ENCODE data around the gene ACAT2. TPM values are rescaled to one million over a fixed set of nuclear protein-coding genes. Genes with fewer than 3 reads are reported as not detected.

Gene ACAT2
- total RNA-seq, 1 donor: 115 TPM

GRCh38 chr6:159760602-159761057, 1.2 kb upstream of the ACAT2 start:
- no peak for TF ChIP-seq CTCF (IDR thresholded peaks at IDR 0.05; ENCODE audit: insufficient read depth, low read depth, low read length)
- peak; percentile 63 for DNase-seq (ENCODE audit: low read depth)
- peak overlapping the region; percentile 82 for H3K4me3 ChIP-seq (ENCODE audit: low read depth, low read length)

GRCh38 chr6:159761129-159761872, 544 bp upstream of the ACAT2 start:
- DNase-seq (ENCODE audit: low read depth): peak; percentile 34
- TF ChIP-seq CTCF (IDR thresholded peaks at IDR 0.05; ENCODE audit: insufficient read depth, low read depth, low read length): no peak
- peak overlapping the region; percentile 82 for H3K4me3 ChIP-seq (ENCODE audit: low read depth, low read length)

- peak overlapping the region; percentile 82 for H3K4me3 ChIP-seq (ENCODE audit: low read depth, low read length)
- DNase-seq (ENCODE audit: low read depth): no peak
- TF ChIP-seq CTCF (IDR thresholded peaks at IDR 0.05; ENCODE audit: insufficient read depth, low read depth, low read length): no peak
Observed at GRCh38 chr6:159762681-159763293, 942 bp downstream of the ACAT2 start.

- no peak for DNase-seq (ENCODE audit: low read depth)
- no peak overlapping the region for H3K4me3 ChIP-seq (ENCODE audit: low read depth, low read length)
- TF ChIP-seq CTCF (IDR thresholded peaks at IDR 0.05; ENCODE audit: insufficient read depth, low read depth, low read length): no peak
Observed at GRCh38 chr6:159766906-159767305, 5.1 kb downstream of the ACAT2 start.

GRCh38 chr6:159769470-159769869, 7.6 kb downstream of the ACAT2 start:
- TF ChIP-seq CTCF (IDR thresholded peaks at IDR 0.05; ENCODE audit: insufficient read depth, low read depth, low read length): no peak
- no peak overlapping the region for H3K4me3 ChIP-seq (ENCODE audit: low read depth, low read length)
- no peak for DNase-seq (ENCODE audit: low read depth)

- peak; percentile 79 for DNase-seq (ENCODE audit: low read depth)
- no peak overlapping the region for H3K4me3 ChIP-seq (ENCODE audit: low read depth, low read length)
- no peak for TF ChIP-seq CTCF (IDR thresholded peaks at IDR 0.05; ENCODE audit: insufficient read depth, low read depth, low read length)
Observed at GRCh38 chr6:159772196-159772595, 10.4 kb downstream of the ACAT2 start.
